Measurements from ENCODE around the gene PKHD1.

Gene PKHD1

GRCh38 chr6:52087498-52087999 lies at the start of gene PKHD1:
PKHD1 (minus strand) TSS chr6:52087613; CDS start chr6:52084933, 2,680 bp downstream.
- peak; percentile 26 for DNase-seq (ENCODE audit: low spot score)

- DNase-seq (ENCODE audit: low spot score), result no peak
These were observed 49.6 kb upstream of the PKHD1 start for GRCh38 chr6:52136934-52137467.

- no peak for DNase-seq (ENCODE audit: low spot score)
These were observed 48.6 kb upstream of the PKHD1 start for GRCh38 chr6:52136055-52136454.

DNA sequence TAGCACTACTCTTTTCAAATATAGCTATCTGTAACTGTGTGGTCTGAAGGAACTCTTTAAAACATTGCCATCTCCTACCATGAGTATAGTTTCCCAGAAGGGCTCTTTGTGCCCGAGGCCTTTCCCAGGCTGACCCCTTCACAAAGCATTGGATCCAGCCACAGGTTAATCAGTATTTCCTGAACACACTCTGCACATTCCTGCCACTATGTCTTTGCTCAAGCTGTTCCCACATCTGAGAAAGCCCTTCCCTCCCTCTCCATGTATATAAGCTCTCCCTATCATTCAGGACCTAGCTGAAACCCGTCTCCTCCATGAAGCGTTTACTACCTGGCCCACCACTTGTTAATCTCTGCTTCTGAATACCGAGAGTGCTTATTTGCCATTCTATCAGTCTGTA lies 47.8 kb upstream of the PKHD1 start:
- DNase-seq (ENCODE audit: low spot score), result no peak

DNA sequence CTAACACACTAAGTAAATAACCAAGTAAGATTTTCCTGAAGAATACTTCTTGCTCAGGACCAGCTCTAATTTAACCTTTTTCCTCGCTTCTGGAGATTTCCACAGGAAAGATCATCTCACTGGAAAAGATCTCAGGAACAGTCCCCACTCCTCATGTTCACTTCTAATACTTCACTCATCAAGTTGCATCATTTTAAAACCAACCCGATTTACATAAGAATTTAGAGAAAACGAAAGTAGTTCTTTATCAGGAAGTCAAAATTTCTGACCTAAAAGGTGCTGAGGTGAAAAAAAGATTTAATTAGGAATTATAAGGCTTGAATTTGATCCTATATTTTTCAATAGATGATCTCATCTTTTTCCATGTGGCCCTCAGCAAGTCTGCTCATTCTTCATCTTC lies 46.6 kb upstream of the PKHD1 start:
- no peak for DNase-seq (ENCODE audit: low spot score)

DNA sequence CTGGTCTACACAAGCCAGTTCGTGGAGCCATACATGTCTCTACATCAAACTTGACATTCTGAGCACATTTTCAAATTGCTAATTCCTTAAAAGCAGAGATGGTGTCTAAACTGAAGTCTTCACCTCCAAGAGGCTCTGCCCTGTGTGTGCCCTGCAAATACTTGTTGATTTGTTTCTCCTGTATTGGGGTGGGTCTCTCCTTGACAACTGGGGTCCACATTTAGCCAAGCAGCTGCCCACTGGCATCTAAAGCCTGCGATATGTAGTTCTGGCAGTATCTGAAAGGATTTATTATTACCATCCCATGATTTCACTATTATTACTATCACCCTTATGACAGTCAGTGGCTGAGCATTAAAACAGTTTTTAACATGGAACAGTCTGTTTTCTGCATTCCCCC lies 45.9 kb upstream of the PKHD1 start:
- DNase-seq (ENCODE audit: low spot score), result no peak

DNA sequence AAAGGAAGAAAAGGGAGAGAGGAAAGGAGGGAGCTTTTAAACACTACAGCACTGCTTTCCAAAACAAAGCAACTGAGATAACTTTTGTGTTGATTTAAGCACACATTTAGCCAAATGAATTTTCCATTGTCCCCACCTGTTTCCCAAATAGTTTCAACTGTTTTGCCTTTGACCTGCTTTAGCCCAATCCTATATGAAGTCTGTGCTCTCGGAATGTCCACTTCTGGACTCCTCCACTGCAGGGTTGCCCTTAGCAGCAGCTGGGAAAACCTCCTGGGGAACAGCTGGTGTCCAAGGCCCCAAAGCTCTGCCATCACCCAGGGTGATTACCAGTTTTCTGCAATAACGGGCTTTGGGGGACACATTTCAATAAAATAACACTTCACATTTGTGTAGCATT lies 44.9 kb upstream of the PKHD1 start:
- no peak for DNase-seq (ENCODE audit: low spot score)

GRCh38 chr6:52130440-52130839 lies 43.0 kb upstream of the PKHD1 start:
- no peak for DNase-seq (ENCODE audit: low spot score)

- DNase-seq (ENCODE audit: low spot score), result no peak
These were observed 40.5 kb upstream of the PKHD1 start for GRCh38 chr6:52127957-52128356.

- DNase-seq (ENCODE audit: low spot score), result no peak
These were observed 38.8 kb upstream of the PKHD1 start for GRCh38 chr6:52126231-52126630.

- DNase-seq (ENCODE audit: low spot score), result no peak
These were observed 38.2 kb upstream of the PKHD1 start for GRCh38 chr6:52125572-52125971.

- DNase-seq (ENCODE audit: low spot score), result no peak
These were observed 37.7 kb upstream of the PKHD1 start for GRCh38 chr6:52125139-52125538.

DNA sequence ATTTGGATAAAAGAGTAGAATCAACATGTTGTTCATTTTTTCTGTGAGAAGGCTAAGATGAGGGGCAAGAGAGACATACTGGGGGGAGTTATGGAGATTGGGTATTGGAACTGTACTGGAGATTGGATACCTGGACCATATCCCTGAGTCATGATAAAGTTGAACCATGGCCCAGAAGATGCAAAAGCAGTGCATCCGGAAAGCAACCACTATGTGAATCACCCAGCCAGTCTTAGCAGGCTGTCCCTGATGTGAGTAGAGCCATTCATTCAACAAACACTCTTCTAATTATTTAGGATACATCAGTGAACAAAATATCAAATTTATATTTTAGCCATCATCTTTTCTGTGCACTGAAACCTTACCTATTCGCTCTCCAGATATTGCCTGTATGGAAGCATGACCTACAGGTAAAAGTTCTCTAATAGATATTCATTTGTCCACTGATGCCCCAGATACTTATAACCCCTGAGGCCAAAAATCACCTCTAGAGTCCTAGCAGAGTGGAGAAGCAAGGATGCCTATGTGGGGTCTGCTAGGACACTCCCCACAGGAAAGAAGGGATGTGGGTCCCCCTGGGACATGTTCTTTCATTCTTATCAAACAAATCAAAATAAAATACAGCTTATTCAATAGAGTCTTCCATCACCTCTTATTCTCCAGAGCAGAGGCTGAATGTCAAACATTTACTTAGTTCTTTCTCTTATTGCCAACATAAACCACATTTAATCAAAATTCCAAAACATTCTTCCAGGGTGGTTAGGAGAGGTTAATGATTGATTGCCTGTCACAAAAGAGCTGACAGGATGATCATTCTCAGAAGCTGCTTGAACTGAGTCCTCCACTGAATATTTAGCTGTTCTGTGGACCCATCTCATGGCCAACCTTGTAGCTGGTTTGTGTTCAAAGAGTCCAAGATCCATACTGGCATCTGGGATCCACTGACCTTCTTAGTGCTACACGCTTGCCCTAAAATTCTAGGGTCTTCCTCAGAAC lies 37.0 kb upstream of the PKHD1 start:
- no peak for DNase-seq (ENCODE audit: low spot score)

- DNase-seq (ENCODE audit: low spot score), result no peak
These were observed 35.8 kb upstream of the PKHD1 start for GRCh38 chr6:52123251-52123650.

DNA sequence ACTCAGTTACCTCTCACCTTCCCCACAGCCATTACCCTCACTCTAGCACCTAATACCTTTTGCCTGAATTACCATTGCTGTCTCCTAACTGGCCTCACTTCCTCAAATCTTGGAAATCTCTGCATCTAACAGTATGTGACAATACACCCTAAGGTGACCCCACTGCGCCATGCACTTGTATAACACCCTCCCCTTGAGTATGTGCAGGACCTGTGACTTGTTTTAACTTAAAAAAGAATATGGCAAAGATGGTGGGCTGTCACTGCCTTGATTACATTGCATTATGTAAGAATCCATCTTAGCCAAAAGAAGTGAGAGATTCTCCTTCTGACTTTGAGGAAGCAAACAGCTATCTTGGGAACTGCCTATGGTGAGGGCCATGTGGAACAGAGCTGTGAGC lies 29.9 kb upstream of the PKHD1 start:
- no peak for DNase-seq (ENCODE audit: low spot score)

DNA sequence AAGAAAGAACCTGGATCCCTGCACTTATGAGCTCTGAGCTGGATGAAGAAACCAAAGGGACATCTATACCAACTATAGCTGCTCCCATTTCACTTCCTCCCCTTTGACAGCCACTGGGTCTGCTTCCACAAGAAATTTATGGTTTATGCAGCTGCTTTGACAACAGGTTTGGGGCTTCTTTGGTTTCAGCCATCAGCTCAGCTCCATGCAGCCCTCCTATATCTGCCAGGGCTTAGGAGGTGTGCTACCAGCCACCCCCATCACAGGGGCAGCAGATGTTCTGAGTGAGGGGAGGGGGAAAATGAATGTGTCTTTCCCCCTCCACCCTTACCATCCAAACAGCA lies 29.2 kb upstream of the PKHD1 start:
- no peak for DNase-seq (ENCODE audit: low spot score)

DNA sequence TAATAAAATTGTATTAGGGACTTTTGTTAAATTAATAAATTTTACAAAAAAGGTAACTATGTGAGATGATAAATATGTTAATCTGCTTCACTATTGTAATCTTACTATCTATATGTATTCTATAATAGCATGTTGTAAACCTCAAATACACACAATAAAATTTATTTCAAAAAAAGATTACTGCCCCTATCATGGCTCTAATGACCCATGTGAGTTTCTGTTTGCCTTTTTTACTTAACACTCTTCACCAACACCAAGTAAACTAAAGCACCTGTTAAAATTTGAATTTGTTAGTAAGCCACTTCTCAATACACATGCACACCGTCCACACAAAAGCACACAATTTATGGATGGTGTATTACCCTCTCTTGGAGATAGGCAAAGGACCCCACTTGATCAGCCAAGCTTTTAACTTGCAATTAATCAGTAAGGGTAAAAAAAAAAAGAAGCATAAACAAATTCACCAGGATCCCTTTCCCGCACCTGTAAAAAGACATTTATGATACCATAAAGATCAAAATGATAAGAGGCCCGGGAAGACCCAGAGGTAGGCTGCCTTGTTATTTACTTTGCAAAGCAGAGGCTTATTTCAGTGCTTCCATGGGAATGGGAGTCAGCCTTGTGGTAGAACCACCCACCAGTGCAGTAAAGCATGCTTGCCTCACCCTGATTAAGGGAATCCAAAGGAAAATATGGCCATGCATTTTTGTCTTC lies 28.6 kb upstream of the PKHD1 start:
- DNase-seq (ENCODE audit: low spot score), result no peak

- DNase-seq (ENCODE audit: low spot score), result no peak
These were observed 27.8 kb upstream of the PKHD1 start for GRCh38 chr6:52115145-52115741.

- no peak for DNase-seq (ENCODE audit: low spot score)
These were observed 21.8 kb upstream of the PKHD1 start for GRCh38 chr6:52109171-52109571.

- DNase-seq (ENCODE audit: low spot score), result no peak
These were observed 20.7 kb upstream of the PKHD1 start for GRCh38 chr6:52108128-52108527.

DNA sequence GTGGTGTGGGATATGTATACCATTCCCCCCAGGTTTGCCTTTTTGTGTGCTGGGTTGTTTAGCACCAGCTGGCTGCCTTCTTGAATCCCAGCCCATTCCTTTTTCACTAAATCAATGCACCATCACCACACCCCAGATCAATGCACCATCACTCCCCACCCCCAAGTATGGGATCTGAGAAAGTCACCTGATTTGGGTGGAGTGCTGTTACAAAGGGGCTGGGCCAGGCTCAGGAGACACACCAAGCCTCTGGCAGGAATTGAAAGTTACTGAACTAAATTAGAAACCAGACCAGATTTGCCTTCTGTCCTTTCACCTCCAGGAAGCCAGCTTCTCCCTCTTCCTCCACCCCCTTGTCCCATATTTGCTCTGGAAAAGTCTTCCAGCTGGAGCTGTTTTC lies 19.6 kb upstream of the PKHD1 start:
- no peak for DNase-seq (ENCODE audit: low spot score)

DNA sequence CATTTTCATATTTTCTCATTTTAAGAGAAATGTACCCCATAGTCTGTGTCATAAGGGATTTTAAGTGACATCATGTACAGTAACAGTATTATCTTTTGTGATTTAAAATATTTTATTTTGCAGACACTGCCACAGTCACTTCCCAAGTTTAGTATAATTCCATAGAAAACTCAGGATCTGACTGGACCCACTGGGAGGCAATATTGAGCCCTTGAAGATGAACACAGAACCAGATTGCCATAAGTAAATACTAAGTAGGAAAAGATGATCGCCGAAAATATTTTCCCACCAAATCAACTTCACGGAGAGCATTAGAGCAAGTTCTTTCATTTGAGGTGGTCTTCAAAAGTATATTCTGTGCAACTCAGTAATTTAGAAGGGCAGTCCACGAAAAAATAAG lies 17.6 kb upstream of the PKHD1 start:
- DNase-seq (ENCODE audit: low spot score), result no peak
